HepG2 (cell line): ENCODE results near the gene DCDC2C. TPM values are rescaled to one million over a fixed set of nuclear protein-coding genes. Genes with fewer than 3 reads are reported as not detected.

Source experiments
- ATAC-seq: fragments of 200-7000 bp; cut with Tn5 transposase; 3 replicates; pipeline ENCODE4 v1.9.1; 2020; ENCODE audit warnings: mild to moderate bottlenecking, moderate library complexity
- BruUV-seq: library from RNA; stranded (reverse); fragments of 400-500 nt; replicated peaks from 2 replicates; lab custom pipeline; 2021; lab: Mats Ljungman, UMichigan
- CTCF ChIA-PET: fragments of 300-600 bp; formaldehyde crosslinking; extraction: SDS; loops from one replicate; lab custom pipeline; 2021; ENCODE audit warnings: low total read pairs, inconsistent platforms, low intra/inter-chr PET ratio; lab: Yijun Ruan, JAX
- POLR2A ChIA-PET: fragments of 350-600 bp; sonication (Branson Sonifier 250); formaldehyde crosslinking; loops from one replicate; lab custom pipeline; 2020; ENCODE audit warnings: antibody characterized with exemption, inconsistent platforms; lab: Yijun Ruan, JAX
- DNase-seq: peaks from one replicate; pipeline ENCODE4 v3.0.0-alpha.2; 2015; ENCODE audit warnings: low spot score
- FAIRE-seq: peaks from 3 replicates; lab custom pipeline; 2011; peaks lifted over from hg19 to GRCh38; lab: Jason Lieb, UNC
- H2AFZ ChIP-seq: one replicate; pipeline ENCODE4 v1.6.1; 2011; ENCODE audit warnings: low read length, inconsistent platforms
- H3K27ac ChIP-seq: fragments of 300-600 bp; 3 replicates; pipeline ENCODE4 v1.8.0; 2011; ENCODE audit warnings: mixed run types, mild to moderate bottlenecking, mixed read lengths, low read length, inconsistent platforms; ENCODE audit not compliant: insufficient read depth; ENCODE audit errors: extremely low read length
- H3K27me3 ChIP-seq, 2 experiments: fragments of 200-600 bp in 1 of 2; 2 replicates in 1 of 2; 3 replicates in 1 of 2; pipeline versions ENCODE4 v1.6.0 to v1.8.0; 2011; ENCODE audit warnings: low read length in 2 of 2, mild to moderate bottlenecking in 2 of 2, moderate library complexity in 2 of 2, inconsistent platforms in 1 of 2; ENCODE audit not compliant: insufficient read depth in 2 of 2, control insufficient read depth in 1 of 2
- H3K36me3 ChIP-seq, 2 experiments: fragments of 200-600 bp in 1 of 2; replicated peaks in 1 of 2; 2 replicates in 1 of 2; 3 replicates in 1 of 2; pipeline versions ENCODE4 v1.5.1 to v1.8.0; 2011; ENCODE audit warnings: low read length in 2 of 2, inconsistent platforms in 1 of 2; ENCODE audit not compliant: insufficient read depth in 2 of 2, control insufficient read depth in 1 of 2
- H3K4me1 ChIP-seq: 2 replicates; pipeline ENCODE4 v1.5.1; 2012; ENCODE audit warnings: low read length, inconsistent platforms; ENCODE audit not compliant: insufficient read depth
- H3K4me2 ChIP-seq: 2 replicates; pipeline ENCODE4 v1.6.0; 2011; ENCODE audit warnings: low read depth, low read length, inconsistent platforms
- H3K4me3 ChIP-seq, 3 experiments: fragments of 200-600 bp in 1 of 3; sonication (generic), shearing (Covaris generic) in 1 of 3; replicated peaks in 1 of 3; 2 replicates each; pipeline ENCODE4 v1.5.1; 2011 to 2016; ENCODE audit warnings: low read length in 3 of 3, inconsistent platforms in 2 of 3, low read depth in 2 of 3, mild to moderate bottlenecking in 2 of 3, control low read depth in 1 of 3, mixed read lengths in 1 of 3; ENCODE audit not compliant: insufficient read depth in 1 of 3
- H3K79me2 ChIP-seq: one replicate; pipeline ENCODE4 v1.6.1; 2011; ENCODE audit warnings: low read length, inconsistent platforms; ENCODE audit not compliant: insufficient read depth
- H3K9ac ChIP-seq: 2 replicates; pipeline ENCODE4 v1.6.0; 2011; ENCODE audit warnings: mild to moderate bottlenecking, low read depth, low read length, inconsistent platforms; ENCODE audit not compliant: insufficient read depth
- H3K9me3 ChIP-seq: 2 replicates; pipeline ENCODE4 v1.5.1; 2012; ENCODE audit warnings: mild to moderate bottlenecking, low read length
- H4K20me1 ChIP-seq: 2 replicates; pipeline ENCODE4 v1.6.0; 2011; ENCODE audit warnings: inconsistent platforms, mild to moderate bottlenecking, low read length, moderate library complexity; ENCODE audit not compliant: insufficient read depth
- CEBPB ChIP-seq: IDR thresholded peaks from 2 replicates; pipeline ENCODE4 v1.6.1; 2011; ENCODE audit warnings: low read depth, low read length, improper control_type of control experiment, borderline replicate concordance
- MBD4 ChIP-seq: IDR thresholded peaks from 2 replicates; pipeline ENCODE4 v1.6.1; 2012; ENCODE audit warnings: low read length, inconsistent platforms, borderline replicate concordance
- NCOA2 ChIP-seq: sonication (generic); formaldehyde crosslinking; IDR thresholded peaks from 2 replicates; pipeline ENCODE4 v1.8.0; 2022; ENCODE audit warnings: inconsistent platforms
- TAF15 ChIP-seq: fragments of 200-400 bp; formaldehyde crosslinking; IDR thresholded peaks from one replicate; pipeline ENCODE4 v1.6.1; 2018; ENCODE audit warnings: mild to moderate bottlenecking, low read depth, low read length; ENCODE audit not compliant: poor library complexity, severe bottlenecking
- WGBS: methylation state at CpG from one replicate; pipeline ENCODE4 v1.1.6; 2017; ENCODE audit warnings: low lambda C conversion rate; 5-methylcytosine and 5-hydroxymethylcytosine counted together
- in situ Hi-C: cut with HindIII; loops from 2 replicates; pipeline ENCODE4 v1.10.0; 2017; ENCODE audit warnings: low pct_unique_long_range_greater_than_20kb; ENCODE audit not compliant: extremely low pct_ligation_motif_present
- intact Hi-C: fragments of 100-400 bp; cut with micrococcal nuclease; formaldehyde crosslinking; loops from one replicate; pipeline ENCODE4 v1.10.0; 2022; ENCODE audit not compliant: unreplicated experiment
- polyA plus RNA-seq, 8 experiments: library from polyadenylated mRNA; depleted of rRNA in 3 of 8; stranded (reverse) in 7 of 8; unstranded in 1 of 8; fragments of >200 nt; fragmentation: Illumina TruSeq in 4 of 8; extraction: Trizol in 4 of 8; gene quantifications; 2 replicates each; pipeline versions ENCODE4 v1.2.1 to v1.2.3, GENCODE V29; 2011 to 2016; ENCODE audit warnings: low read depth in 4 of 8, missing spikeins in 1 of 8, mixed read lengths in 1 of 8; ENCODE audit not compliant: insufficient read depth in 1 of 8
- total RNA-seq, 5 experiments: library from RNA; depleted of rRNA; stranded (reverse); fragments of >200 nt; fragmentation: Illumina TruSeq; extraction: Trizol; gene quantifications; 2 replicates each; pipeline ENCODE4 v1.2.3, GENCODE V29; 2016; ENCODE audit warnings: low read depth in 1 of 5
- TF ChIP-seq, protein P1 (sequence below), 2 experiments: fragments of 450-650 bp in 1 of 2; sonication (generic) in 1 of 2; formaldehyde crosslinking in 1 of 2; IDR thresholded peaks; 2 replicates each; pipeline versions ENCODE4 v1.6.1 to v1.8.0; 2016 to 2022; ENCODE audit warnings: antibody characterized with exemption in 1 of 2, mild to moderate bottlenecking in 1 of 2, missing genetic modification reagents in 1 of 2

The DCDC2C gene
- total and polyA plus RNA-seq, 2 of the 13 experiments (the other 11 are each of a cell fraction or from before 2014, with no cell fraction given): not detected

GRCh38 chr2:3806730-3807129, 103.4 kb downstream of the DCDC2C start:
- Histone ChIP-seq H3K9me3 (no peaks in the 10 kb centered on the region), H2AFZ (no peak overlapping the region), H3K9ac (no peak overlapping the region), H3K4me2 (no peak overlapping the region), H3K36me3 (no peaks in the 10 kb centered on the region), H4K20me1 (no peaks in the 10 kb centered on the region), H3K79me2 (no peaks in the 10 kb centered on the region), H3K4me1 (no peaks in the 10 kb centered on the region), H3K27ac (no peak overlapping the region), H3K27me3 (peaks cover 0 to 7% of the 10 kb centered on the region in 2 experiments; a peak in 1 of 5 replicates), H3K4me3 (no peak overlapping the region)
- intact Hi-C loops (no loop called here), in situ Hi-C loops (no loop called here)
- POLR2A ChIA-PET: no interaction called here
- FAIRE-seq: no peak
- WGBS: 33% methylated on average over 7 of the region's 7 CpGs
- TF ChIP-seq TAF15 (no peak), NCOA2 (CRISPR knock-in tag) (no peak), MBD4 (no peak), CEBPB (peak; percentile 51; the same call in 1 of the 2 replicates)
- TF ChIP-seq, protein P1, sequence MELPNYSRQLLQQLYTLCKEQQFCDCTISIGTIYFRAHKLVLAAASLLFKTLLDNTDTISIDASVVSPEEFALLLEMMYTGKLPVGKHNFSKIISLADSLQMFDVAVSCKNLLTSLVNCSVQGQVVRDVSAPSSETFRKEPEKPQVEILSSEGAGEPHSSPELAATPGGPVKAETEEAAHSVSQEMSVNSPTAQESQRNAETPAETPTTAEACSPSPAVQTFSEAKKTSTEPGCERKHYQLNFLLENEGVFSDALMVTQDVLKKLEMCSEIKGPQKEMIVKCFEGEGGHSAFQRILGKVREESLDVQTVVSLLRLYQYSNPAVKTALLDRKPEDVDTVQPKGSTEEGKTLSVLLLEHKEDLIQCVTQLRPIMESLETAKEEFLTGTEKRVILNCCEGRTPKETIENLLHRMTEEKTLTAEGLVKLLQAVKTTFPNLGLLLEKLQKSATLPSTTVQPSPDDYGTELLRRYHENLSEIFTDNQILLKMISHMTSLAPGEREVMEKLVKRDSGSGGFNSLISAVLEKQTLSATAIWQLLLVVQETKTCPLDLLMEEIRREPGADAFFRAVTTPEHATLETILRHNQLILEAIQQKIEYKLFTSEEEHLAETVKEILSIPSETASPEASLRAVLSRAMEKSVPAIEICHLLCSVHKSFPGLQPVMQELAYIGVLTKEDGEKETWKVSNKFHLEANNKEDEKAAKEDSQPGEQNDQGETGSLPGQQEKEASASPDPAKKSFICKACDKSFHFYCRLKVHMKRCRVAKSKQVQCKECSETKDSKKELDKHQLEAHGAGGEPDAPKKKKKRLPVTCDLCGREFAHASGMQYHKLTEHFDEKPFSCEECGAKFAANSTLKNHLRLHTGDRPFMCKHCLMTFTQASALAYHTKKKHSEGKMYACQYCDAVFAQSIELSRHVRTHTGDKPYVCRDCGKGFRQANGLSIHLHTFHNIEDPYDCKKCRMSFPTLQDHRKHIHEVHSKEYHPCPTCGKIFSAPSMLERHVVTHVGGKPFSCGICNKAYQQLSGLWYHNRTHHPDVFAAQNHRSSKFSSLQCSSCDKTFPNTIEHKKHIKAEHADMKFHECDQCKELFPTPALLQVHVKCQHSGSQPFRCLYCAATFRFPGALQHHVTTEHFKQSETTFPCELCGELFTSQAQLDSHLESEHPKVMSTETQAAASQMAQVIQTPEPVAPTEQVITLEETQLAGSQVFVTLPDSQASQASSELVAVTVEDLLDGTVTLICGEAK (IDR thresholded peaks at IDR 0.05): no peak
- TF ChIP-seq, protein P1 (CRISPR knock-in tag; IDR thresholded peaks at IDR 0.05): no peak
- CTCF ChIA-PET: no interaction called here
- ATAC-seq: no peak
- no peak for DNase-seq
- BruUV-seq: no TSS peak
